ENCODE data around the gene TWIST2.

GRCh38 chr2:238811293-238811692 lies 36.6 kb upstream of the TWIST2 start:
- TF ChIP-seq CTCF (IDR thresholded peaks at IDR 0.05), result no peak
- TF ChIP-seq POLR2A (IDR thresholded peaks at IDR 0.05), result no peak
- TF ChIP-seq EP300 (IDR thresholded peaks at IDR 0.05), result no peak
